HUDEP-2 (cell line): ENCODE results near the gene DRD5.
"Not testable (repeated sequence)": the region's sequence is repeated elsewhere in the genome, so short reads cannot be mapped to it uniquely, and the experiment has no call there.

ENCODE experiments used
- DNase-seq, 76 experiments: peaks; one replicate each; lab custom pipeline; 2025; ENCODE audit not compliant: unreplicated experiment in 76 of 76; lab: John Stamatoyannopoulos, UW

Gene DRD5

DNA sequence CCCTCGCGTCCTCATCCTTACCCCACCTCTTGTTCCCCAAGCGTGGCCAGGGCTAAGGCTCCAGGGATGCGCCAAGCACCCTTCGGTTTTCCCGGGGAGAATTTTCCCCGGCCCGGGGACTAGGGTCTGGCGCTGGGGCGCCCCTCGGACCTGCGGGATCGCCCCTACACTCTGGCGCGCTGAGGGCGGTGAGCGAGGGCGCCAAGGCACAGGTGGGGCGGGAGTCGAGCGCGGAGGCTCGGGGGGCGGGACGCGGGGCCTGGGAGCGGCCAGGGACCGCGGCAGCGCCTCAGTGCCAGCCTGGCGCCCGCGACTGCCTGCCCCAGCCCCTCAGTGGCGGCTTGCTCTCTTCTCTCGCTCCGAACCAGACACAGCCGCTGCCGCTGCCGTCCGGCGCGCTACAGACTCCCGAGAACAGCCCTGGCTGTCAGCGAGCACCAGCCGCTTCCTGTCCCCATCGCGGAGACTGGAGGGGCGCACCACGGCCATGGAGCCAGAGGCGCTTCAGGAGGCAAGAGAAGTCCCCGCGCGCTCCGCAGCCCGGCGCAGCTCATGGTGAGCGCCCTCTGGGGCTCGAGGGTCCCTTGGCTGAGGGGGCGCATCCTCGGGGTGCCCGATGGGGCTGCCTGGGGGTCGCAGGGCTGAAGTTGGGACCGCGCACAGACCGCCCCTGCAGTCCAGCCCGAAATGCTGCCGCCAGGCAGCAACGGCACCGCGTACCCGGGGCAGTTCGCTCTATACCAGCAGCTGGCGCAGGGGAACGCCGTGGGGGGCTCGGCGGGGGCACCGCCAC lies at the start of gene DRD5:
Gene DRD5 (plus strand): TSS at position 292 of the 793 bp plus-strand sequence. CDS start 396 bp downstream, at position 688.
- DNase-seq: no peak

DNA sequence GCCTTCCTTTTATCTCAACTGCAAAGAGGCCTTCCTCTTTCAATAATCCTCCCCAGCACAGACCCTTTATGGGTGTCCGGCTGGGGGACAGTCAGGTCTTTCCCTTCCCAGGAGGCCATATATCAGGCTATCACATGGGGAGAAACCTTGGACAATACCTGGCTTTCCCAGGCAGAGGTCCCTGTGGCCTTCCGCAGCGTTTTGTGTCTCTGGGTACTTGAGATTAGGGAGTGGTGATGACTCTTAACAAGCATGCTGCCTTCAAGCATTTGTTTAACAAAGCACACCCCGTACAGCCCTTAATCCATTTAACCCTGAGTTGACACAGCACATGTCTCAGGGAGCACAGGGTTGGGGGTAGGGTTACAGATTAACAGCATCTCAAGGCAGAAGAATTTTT lies 49.2 kb upstream of the DRD5 start:
- DNase-seq: not testable (repeated sequence)

DNA sequence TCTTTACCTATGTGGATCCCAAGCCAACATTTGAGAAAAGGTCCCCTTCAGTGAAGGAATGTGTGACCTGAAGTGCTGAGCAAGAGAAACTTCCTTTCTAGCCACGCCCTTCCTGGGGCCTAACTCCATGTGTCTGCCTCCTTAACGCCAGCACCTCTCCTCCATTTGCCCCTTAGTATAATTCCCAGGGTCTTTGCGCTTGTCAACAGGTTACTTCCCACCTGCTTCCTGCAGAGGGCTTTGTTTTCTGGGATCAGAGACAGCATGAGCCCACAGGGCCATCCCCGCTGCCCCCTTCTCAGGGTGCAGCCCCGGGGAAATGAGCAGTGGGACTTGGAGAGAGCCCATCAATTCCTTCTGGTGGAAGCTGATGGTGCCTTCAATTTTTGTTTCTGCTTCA lies 45.9 kb upstream of the DRD5 start:
- DNase-seq: no peak

DNA sequence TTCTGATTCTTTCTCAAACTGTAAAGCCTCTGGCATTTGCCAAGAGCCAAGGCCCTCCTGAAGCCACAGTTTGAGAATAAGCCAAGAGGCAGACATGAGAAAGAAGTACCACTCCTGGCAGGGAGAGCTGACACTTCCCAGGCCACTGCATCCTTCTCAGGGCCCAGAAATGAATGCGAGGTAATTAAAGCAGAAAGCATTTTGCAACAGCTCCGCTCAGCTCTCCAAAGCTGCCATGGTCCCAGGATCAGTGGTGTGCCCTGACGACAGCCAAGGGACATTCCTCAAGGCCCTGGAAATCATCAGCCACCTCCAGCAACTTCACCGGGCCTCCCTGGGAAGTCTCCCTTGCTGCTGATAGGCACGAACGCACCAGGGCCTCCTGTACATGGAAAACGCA lies 44.2 kb upstream of the DRD5 start:
- not testable (repeated sequence) for DNase-seq

DNA sequence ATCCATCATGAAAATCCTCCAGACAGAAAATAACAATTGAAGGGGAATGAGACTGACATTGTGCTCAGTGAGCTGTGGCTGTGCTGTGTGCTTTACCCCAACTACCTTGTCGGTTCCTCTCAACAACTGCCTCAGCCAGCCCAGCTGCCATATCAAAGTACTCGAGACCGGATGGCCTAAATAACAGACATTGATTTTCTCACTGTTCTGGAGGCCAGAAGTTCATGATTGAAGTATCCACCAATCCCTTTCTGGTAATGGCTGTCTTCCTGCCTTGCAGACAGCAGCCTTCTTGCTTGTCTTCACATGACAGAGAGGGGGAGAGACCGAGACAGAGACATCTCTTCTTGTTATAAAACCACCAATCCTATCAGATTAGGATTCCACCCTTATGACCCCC lies 37.6 kb upstream of the DRD5 start:
- not testable (repeated sequence) for DNase-seq

DNA sequence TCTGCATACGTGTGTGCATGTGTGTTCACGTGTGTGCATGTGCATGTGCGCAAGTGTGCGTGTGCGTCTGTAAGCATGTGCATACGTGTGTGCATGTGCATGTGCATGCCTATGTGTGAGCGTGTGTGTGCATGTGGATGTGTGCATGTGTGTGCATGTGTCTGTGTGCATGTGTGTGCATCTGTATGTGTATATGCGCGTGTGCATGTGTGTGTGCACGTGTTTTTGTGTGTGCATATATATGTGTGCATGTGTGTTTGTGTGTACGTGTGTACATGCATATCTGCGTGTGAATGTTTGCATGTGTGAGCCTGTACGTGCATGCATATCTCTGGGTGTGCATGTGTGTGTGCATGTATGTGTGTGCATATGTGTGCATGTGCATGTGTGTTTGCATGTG lies 35.7 kb upstream of the DRD5 start:
- no peak for DNase-seq

DNA sequence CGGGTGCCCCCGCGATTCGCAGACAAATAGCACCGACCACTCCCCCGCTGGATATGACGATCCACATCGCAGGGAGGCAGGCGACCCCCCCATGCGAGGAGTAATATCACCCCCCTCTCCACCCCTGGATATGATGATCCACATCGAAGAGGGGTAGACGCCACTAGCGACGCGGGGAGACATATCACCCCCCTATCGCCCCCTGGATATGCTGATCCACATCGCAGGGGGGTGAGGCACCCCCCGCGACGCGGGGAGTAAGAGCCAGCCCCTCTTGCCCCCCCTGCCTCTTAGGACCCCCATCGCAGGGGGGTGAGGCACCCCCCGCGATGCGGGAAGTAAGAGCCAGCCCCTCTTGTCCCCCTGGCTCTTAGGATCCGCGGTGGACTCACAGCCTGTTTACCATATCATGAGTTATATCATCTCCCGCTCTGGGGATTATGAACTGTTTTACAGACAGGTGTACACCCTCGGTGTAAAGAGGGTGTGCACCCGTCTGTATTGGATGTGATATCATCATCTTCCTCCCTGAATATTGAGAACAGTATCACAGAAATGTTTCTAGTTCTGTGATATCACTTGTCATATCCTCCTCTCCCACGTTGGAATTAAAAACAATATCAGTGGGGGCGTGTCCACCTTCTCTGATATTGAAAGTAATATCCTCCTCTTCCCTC lies 22.7 kb upstream of the DRD5 start:
- DNase-seq: no peak

DNA sequence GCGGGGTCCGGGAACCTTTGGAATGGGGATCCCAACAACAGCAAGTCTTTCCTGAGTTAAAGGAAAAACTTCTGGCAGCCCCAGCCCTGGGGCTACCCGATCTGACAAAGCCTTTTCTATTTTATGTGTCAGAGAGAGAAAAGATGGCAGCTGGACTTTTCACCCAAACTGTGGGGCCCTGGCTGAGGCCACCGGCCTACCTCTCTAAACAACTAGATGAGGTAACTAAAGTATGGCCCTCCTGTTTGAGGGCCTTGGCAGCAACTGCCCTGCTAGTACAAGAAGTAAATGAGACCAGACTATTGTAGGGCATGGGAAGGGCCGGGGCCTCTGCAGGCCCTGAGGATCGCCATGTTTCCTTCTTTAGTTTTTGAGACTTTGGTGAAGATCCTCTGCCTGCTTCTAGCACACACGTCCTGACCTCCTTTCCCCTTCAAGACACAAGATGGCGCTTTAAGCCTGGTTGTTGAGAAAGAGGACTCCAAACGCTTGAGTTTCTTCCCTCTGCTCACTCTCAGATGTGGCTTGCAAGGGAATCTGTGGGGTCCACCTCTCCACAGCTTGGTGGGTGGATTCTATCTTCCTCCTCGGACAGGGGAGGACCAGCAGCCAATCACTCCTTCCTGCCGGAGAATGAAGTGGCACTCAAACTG lies 18.5 kb upstream of the DRD5 start:
- DNase-seq: peak in 43 of 76 experiments; percentile 1 to 56 (median 12)

DNA sequence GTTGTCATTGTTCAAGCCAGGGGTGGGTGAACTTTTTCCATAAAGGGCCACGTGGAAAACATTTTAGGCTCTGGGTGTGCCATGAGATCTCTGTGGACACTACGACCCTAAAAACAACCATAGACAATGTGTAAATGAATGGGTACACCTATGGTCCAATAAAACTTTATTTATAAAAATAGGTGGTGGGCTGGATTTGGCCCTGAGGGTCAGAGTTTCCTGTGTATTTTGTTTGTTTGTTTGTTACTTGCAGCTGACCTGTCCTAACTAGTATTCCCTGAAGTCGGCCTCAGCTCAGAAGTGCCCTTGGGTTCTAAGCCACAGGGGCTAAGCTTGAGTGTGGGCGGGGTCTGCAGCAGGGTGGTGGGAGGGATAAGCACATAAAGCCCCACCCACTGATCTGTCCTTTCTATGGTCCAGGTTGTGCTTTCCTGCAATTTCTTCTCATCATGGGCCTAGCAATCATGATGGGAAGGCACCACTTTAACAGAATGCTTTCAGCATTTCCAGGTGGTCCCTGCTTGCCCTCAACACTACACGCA lies 17.2 kb upstream of the DRD5 start:
- no peak for DNase-seq

DNA sequence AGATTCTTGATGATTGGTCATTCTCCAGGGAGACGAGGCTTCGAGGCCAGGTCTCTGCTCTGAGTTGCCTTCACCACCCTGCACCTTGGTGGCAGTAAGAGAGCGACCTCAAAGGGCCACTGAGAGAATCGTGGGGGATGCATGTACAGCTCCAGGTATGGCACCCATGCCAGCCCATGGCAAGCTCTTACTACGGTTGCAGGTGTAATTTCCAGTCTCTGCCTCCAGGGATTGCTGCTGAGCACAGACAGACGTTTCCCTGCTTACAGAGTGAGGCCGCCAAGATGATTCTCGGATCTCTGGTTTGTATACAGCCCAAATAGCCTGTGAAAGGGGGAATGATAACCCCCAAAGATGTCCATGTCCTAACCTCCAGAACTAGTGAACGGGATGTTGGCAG lies 16.3 kb upstream of the DRD5 start:
- DNase-seq: peak in 10 of 76 experiments; percentile 0 to 37 (median 6)

DNA sequence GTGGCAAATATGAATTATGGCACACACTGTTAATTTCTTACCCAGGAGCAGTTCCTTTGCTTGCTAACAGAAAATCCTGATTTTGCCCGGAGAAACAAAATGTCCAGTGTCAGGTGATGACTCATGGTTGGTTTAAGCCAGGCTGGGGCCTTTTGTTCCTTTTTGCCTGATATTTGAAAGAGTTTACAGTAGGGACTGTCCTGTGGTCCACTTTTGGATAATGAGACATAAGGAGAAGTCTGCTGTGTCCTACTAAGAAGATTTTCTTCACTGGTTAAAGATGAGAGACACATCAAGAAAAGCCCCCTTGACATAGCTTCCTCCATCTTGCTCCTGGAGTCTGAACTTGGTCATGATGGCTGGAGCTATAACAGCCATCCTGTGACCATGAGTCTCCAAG lies 12.1 kb upstream of the DRD5 start:
- no peak for DNase-seq

DNA sequence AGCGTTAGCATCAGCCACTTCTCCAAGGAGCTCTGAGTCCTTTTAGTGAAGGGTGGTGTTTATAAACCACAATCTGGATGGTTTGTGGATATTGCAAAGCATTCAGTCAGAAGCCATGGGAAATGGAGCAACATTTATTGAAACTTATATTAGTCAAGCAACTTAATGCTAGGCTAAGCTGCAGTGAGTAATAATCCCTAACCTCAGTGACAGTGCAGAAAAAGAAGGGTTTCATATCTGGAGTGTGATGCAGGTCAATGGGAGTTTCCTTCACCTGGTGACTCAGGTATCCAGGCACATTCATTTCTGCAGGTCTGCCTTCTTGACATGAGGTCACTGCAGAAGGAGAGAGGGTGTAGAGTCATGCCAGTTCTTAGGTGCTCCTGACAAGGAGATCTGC lies 10.4 kb upstream of the DRD5 start:
- no peak for DNase-seq

DNA sequence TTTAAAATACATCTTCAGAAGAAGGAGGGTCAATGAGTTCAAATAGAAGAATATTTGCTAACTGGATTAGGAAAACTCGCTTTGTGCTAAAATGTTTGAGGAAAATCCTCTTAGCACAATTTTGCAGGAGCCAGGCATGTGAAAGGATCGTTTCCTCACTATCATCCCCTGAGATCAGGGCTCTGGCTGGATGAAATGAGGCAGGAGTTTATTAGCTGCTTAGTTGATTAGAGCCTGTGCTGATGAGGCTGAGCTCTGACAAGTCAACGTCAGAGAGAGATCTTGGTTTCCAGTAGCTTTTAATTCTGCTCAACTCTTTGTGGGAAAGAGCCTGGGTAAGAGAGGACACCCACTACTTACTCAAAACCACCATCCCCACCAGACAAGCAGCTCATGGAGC lies 8.0 kb upstream of the DRD5 start:
- DNase-seq: no peak

DNA sequence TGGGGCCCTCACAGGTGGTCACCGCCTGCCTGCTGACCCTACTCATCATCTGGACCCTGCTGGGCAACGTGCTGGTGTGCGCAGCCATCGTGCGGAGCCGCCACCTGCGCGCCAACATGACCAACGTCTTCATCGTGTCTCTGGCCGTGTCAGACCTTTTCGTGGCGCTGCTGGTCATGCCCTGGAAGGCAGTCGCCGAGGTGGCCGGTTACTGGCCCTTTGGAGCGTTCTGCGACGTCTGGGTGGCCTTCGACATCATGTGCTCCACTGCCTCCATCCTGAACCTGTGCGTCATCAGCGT lies 652 bp downstream of the DRD5 start:
- no peak for DNase-seq

DNA sequence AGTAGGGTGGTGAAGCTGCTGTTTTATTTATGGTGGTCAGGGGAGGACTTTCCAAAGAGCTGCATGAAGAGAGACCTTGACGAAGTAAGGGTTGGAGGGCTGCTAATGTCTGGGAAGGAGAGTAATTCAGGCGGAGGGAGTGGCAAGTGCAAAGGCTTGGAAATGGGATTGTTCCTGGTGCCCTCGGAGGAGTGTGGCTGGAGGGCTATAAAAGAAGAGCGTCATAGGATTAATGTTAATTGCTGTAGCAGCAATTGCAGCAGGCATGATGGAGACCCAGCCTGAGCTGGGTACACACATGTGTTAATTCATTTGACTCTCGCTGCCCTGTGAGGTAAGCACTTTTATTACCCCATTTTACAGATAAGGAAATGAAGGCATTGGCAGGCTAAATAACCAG lies 4.5 kb downstream of the DRD5 start:
- DNase-seq: not testable (repeated sequence)

DNA sequence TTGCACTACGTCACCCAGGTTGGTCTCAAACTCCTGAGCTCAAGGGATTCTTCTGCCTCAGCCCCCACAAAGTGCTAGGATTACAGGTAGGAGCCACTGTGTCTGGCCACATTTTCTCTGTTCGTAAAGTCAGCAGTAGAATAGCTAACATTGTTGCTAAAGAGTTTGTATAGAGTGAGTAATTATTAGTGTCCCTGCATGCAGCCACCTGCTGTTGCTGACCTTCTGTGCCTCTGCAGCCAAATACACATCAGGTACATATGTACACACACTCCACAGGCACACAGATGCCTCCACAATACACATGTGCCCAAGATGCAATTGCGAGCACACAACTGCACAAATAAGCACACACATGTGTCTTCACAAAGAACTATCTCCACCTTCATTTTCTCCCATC lies 10.9 kb downstream of the DRD5 start:
- no peak for DNase-seq

DNA sequence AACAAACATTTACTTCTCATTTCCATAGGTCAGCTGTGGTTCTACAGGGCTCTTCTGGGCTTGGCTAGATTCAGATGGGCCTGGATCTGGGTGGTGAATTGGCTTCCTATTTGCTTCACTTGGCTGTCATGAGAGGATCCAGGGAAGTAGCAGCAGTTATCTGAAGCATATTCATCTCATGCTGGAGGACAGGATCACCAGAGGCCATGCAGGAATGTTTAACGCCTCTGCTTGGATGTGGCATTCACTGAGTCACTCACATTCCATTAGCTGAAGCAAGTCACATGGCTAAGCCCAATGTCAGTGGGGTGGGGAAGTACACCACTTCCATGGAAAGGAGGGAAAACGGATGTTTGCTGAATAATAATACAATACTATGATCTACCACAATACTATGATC lies 15.2 kb downstream of the DRD5 start:
- DNase-seq: not testable (repeated sequence)

DNA sequence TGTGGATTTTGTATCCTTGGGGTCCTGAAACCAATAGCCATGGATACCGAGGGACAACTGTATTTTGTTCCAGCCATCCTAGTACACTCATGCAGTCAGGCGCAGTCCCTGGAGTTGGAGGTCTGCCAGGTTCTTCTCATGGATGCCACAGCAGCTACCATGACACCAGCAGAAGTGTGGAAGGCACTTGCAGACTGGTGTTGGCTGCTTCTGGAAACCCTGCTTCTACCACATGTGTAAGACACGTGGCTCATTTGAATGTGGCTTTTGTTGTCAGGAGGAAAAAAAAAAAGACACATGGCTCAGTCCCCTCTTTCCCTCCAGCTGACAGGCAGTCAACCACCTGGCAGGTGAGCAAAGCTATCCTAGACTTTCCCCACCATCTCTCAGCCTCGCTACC lies 19.4 kb downstream of the DRD5 start:
- DNase-seq: no peak

DNA sequence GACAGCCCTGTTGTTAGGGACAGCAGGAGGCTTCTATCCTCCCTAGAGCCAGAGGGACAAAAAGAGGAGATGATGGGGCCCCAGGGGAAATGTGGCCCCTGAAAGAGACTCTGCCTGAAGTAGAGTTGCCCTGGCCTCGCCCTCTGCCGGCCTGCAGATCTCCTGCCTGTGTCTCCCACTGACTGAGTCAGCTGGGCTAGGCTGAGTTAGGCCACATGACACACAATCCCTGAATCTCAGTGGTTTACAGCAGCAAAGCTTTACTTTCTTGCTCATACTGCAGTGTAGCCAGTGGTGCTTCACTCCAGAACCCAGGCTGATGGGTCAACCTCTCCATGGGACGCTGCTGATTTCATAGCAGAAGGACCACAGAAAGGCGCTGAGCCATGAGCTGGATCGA lies 23.5 kb downstream of the DRD5 start:
- no peak for DNase-seq

DNA sequence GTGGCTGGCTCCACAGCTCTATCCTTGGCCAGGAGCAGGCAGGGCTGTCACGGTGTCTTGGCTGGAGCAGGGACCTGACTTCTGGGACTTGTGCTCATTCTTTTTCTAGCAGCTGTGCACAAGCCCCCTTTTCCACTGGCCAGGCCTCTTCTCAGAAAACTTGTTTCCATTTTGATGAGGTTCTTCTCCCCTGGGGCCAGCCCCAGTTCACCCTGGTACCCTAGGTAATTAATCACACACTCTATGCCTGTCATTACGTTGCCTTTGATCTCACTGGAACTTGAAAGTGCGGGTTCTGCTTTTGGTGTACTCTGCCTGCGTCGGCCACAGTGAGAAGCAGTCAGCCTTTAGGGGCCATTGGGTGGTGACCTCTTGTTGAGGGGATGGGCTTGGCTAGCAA lies 26.6 kb downstream of the DRD5 start:
- DNase-seq: no peak

DNA sequence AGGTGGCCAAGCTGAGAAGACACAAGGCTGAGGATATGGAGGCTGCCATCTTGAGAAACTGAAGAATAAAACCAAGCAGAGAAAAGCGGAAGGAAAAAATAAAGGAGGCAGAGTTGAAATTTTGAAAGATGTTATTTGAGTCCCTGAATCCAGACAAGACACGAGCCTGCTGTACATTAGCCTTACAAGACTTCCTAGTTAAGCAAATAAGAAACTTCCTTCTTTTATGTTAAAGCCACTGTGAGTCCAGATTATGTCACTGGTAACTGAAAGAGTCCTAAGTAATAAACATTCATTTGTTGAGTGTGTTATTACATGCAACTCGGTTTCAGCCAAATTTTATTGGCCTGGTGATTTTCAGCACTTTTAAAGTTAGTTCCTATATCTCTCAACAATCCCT lies 30.4 kb downstream of the DRD5 start:
- no peak for DNase-seq
